ENCODE measurements around the gene PPIL6. TPM values are rescaled to one million over a fixed set of nuclear protein-coding genes. Genes with fewer than 3 reads are reported as not detected.

The PPIL6 gene
- total RNA-seq, 3 donors from 2014 or later (not counting 1 experiment from before 2014, with no cell fraction given) = 0.28 to 0.70 (median 0.40) TPM

DNA sequence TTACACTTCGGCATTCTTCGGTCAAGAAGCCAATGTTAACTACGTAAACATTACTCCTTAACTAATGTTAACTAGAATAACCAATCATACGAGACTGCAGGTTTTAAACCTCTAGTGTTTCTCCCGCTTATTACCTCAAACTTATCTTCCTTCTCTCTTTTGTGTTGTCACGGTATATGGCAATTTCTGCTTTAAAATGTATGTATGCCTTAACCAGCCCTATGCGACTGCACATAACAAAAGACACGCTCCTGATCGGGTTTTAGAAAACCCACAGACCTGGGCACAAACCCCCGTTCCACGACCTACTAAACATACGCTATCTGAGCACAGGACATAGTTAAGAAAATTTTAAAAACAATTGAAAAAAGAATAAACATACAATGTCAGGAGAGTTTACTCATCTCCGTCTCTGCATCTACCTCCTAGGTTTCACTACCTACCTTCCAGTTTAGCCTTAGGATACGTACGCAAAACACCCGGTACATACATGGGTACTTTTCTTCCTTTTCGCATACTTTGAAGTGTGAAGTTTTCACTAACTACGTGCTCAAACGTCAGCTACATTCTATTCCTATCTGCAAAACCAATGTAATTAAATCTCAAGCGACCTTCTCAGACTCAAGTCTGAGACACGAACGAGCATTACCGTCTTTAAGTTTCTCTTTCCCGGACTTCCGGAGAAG lies 59.2 kb downstream of the PPIL6 start:
- Histone ChIP-seq H3K27ac (ENCODE audit: low read length) (peak overlapping the region; percentile 93), H3K27me3 (ENCODE audit: control insufficient read depth, insufficient read depth, low read length) (no peaks in the 10 kb centered on the region), H3K4me1 (ENCODE audit: control insufficient read depth, insufficient read depth, low read length) (peaks cover 15% of the 10 kb centered on the region), H3K4me3 (ENCODE audit: low read length) (peak overlapping the region; percentile 95), H3K36me3 (ENCODE audit: control insufficient read depth, insufficient read depth, low read length) (peaks cover 21% of the 10 kb centered on the region), H3K9me3 (ENCODE audit: control insufficient read depth, insufficient read depth, low read length) (no peaks in the 10 kb centered on the region)
- Mint-ChIP-seq H3K27ac (peak overlapping the region; percentile 88 to 98), H3K36me3 (peaks cover 2% of the 10 kb centered on the region), H3K4me1 (peaks cover 67 to 73% of the 10 kb centered on the region in 2 donors), H3K9me3 (no peaks in the 10 kb centered on the region), H3K4me3 (peak overlapping the region; percentile 96), H3K27me3 (ENCODE audit: low read depth in 2 of 2) (no peaks in the 10 kb centered on the region)
- DNase-seq (no peak), ATAC-seq (peak; percentile 14 to 19 (median 18))
- TF ChIP-seq, protein P1, sequence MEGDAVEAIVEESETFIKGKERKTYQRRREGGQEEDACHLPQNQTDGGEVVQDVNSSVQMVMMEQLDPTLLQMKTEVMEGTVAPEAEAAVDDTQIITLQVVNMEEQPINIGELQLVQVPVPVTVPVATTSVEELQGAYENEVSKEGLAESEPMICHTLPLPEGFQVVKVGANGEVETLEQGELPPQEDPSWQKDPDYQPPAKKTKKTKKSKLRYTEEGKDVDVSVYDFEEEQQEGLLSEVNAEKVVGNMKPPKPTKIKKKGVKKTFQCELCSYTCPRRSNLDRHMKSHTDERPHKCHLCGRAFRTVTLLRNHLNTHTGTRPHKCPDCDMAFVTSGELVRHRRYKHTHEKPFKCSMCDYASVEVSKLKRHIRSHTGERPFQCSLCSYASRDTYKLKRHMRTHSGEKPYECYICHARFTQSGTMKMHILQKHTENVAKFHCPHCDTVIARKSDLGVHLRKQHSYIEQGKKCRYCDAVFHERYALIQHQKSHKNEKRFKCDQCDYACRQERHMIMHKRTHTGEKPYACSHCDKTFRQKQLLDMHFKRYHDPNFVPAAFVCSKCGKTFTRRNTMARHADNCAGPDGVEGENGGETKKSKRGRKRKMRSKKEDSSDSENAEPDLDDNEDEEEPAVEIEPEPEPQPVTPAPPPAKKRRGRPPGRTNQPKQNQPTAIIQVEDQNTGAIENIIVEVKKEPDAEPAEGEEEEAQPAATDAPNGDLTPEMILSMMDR (IDR thresholded peaks at IDR 0.05) = no peak
- intact Hi-C loops (cut with micrococcal nuclease) = loop anchor here (5.0 to 10.0 kb wide), 5 partner anchors 144 to 1559 kb away; partner anchors contain the start of genes SCML4 and SNX3
- WGBS (ENCODE audit: insufficient coverage) = under 1% methylated on average over 22 of the region's 25 CpGs

DNA sequence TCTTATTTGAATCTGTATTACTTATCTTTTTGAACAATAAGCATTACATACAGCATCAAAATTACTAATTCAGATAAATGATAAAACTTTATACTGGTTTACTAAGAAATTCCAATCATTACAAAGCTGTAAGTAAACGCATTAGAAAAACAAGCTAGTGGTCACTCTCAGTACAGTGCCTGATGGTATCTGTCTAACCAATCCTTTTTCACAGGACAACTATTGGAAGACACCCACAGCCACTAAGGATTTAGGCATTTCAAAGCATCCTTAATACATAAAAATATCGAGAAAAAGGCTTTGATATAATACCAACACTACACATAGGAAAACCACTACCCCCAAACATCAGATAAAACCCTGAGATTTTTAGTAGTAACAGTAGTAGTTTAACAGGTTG lies 60.7 kb downstream of the PPIL6 start:
- peak overlapping the region; percentile 95 for H3K4me3 ChIP-seq (ENCODE audit: low read length)
- no peak for ATAC-seq
- peaks cover 36% of the 10 kb centered on the region for H3K36me3 ChIP-seq (ENCODE audit: control insufficient read depth, insufficient read depth, low read length)
- H3K4me1 Mint-ChIP-seq = peaks cover 70 to 76% of the 10 kb centered on the region in 2 donors
- H3K4me3 Mint-ChIP-seq = peak overlapping the region; percentile 96
- WGBS (ENCODE audit: insufficient coverage) = 5% methylated on average over 2 of the region's 2 CpGs
- no peaks in the 10 kb centered on the region for H3K9me3 Mint-ChIP-seq
- H3K9me3 ChIP-seq (ENCODE audit: control insufficient read depth, insufficient read depth, low read length) = no peaks in the 10 kb centered on the region
- peaks cover 7% of the 10 kb centered on the region for H3K36me3 Mint-ChIP-seq
- H3K27me3 Mint-ChIP-seq (ENCODE audit: low read depth in 2 of 2) = no peaks in the 10 kb centered on the region
- DNase-seq = no peak
- H3K27me3 ChIP-seq (ENCODE audit: control insufficient read depth, insufficient read depth, low read length) = no peaks in the 10 kb centered on the region
- TF ChIP-seq, protein P1 (IDR thresholded peaks at IDR 0.05) = no peak
- peaks cover 15% of the 10 kb centered on the region for H3K4me1 ChIP-seq (ENCODE audit: control insufficient read depth, insufficient read depth, low read length)
- H3K27ac Mint-ChIP-seq = peak overlapping the region; percentile 88 to 98
- peak overlapping the region; percentile 93 for H3K27ac ChIP-seq (ENCODE audit: low read length)
- intact Hi-C loops (cut with micrococcal nuclease) = loop anchor here (5.0 to 10.0 kb wide), 5 partner anchors 142 to 1557 kb away; partner anchors contain the start of genes SCML4 and SNX3

DNA sequence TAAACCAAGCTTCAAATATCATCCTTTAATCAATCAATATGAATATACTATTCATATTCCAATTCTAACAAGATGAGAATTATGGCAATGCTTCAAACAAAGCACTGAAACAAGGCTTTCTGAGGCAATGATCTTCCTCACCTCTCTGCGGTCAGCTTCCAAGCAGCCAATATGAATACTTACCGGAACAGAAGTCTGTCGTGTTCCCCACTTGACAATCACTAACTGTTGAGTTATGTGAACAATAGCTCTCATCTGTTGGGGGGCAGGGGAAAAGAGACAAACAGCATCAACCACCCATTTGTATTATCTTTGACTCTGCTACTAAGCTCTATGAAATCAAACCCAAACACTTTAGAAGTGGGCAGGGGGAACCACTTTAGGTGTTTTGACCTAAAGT lies 62.7 kb downstream of the PPIL6 start:
- 39% methylated on average over 3 of the region's 3 CpGs for WGBS (ENCODE audit: insufficient coverage)
- peaks cover 14% of the 10 kb centered on the region for H3K4me1 ChIP-seq (ENCODE audit: control insufficient read depth, insufficient read depth, low read length)
- peak overlapping the region; percentile 88 to 98 for H3K27ac Mint-ChIP-seq
- DNase-seq = no peak
- H3K4me3 ChIP-seq (ENCODE audit: low read length) = no peak overlapping the region
- H3K27ac ChIP-seq (ENCODE audit: low read length) = no peak overlapping the region
- no peaks in the 10 kb centered on the region for H3K27me3 Mint-ChIP-seq (ENCODE audit: low read depth in 2 of 2)
- peaks cover 14% of the 10 kb centered on the region for H3K36me3 Mint-ChIP-seq
- intact Hi-C loops (cut with micrococcal nuclease) = no loop called here
- TF ChIP-seq, protein P1 (IDR thresholded peaks at IDR 0.05) = no peak
- H3K9me3 ChIP-seq (ENCODE audit: control insufficient read depth, insufficient read depth, low read length) = no peaks in the 10 kb centered on the region
- peaks cover 74 to 79% of the 10 kb centered on the region in 2 donors for H3K4me1 Mint-ChIP-seq
- no peaks in the 10 kb centered on the region for H3K9me3 Mint-ChIP-seq
- H3K36me3 ChIP-seq (ENCODE audit: control insufficient read depth, insufficient read depth, low read length) = peaks cover 53% of the 10 kb centered on the region
- H3K4me3 Mint-ChIP-seq = peak overlapping the region; percentile 68
- H3K27me3 ChIP-seq (ENCODE audit: control insufficient read depth, insufficient read depth, low read length) = no peaks in the 10 kb centered on the region
- ATAC-seq = no peak

Measured in natural killer cell (primary cell).